HuH-7 (cell line): ENCODE data around the gene P2RY8.
A peak's percentile ranks its signal among the peaks of the same experiment; 100 is the strongest.
"Not testable (repeated sequence)": the region's sequence is repeated elsewhere in the genome, so short reads cannot be mapped to it uniquely, and the experiment has no call there.

Source experiments
- DNase-seq: peaks from one replicate; pipeline ENCODE4 v3.0.0; 2011; ENCODE audit warnings: low spot score

P2RY8 gene, protein sequence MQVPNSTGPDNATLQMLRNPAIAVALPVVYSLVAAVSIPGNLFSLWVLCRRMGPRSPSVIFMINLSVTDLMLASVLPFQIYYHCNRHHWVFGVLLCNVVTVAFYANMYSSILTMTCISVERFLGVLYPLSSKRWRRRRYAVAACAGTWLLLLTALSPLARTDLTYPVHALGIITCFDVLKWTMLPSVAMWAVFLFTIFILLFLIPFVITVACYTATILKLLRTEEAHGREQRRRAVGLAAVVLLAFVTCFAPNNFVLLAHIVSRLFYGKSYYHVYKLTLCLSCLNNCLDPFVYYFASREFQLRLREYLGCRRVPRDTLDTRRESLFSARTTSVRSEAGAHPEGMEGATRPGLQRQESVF

DNA sequence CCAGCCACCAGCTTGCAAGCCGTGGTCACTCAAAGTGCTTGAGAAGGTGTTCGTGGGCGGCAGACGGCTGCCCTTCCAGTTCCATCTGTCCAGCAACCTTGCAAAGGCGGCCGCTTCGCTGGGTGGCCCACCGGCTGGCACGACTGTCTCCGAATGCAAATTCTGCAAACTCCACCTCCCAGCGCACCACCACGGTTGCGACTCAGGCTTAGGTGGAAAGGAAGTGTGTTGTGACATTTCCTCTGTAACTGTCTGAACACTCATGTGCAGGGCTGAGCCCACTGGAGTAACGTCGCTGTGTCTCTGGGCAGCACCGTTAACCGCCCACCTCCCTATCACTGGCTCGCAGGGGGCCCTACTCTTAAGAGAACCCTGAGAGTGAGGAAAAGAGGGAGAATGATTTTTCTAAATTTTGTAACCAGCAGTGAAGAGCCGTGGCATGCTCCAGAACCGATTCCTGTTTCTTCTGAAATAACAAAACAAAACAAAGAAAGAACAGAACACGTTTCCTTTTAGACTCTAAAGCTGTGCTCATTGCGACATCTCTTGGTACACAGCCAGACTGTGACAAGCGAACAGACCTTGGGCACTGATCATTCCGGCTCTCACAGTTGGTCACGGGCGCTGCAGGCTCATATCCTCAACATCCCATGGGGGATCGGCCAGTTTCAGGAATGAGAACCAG lies at the start of gene P2RY8:
Gene P2RY8 (minus strand): TSS at position 155 of the 685 bp plus-strand sequence. CDS start 70,627 bp downstream, outside the sequence.
- DNase-seq = no peak

DNA sequence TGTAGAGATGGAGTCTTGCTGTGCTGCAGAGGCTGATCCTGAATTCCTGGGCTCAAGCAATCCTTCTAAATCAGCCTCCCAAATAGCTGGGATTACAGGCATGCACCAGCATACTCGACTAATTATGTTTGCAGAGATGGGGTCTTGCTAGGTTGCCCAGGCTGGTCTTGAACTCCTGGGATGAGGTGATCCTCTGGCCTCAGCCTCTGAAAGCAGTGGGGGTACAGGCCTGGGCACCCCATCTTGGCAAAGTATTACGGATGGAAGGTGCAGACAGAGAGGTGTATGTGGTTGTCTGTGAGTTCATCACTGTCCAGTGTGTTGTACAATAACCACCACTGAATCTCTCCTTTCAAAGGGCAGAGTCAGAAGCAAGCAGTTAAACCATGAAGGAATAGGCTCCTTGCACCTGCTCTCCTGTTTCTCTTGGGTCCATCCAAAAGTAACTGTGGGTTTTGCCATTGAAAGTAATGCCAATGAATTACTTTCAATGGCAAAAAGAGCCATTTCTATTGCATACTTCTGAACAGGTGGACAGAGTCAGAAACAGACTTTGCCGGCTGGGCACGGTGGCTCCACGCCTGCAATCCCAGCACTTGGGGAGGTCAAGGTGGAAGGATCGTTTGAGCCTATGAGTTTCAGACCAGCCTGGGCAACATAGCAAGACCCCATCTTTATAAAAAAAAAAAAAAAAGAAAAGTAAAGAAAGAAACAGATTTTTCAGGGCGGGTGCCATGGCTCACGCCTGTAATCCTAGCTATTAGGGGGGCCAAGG lies 47.4 kb upstream of the P2RY8 start:
- no peak for DNase-seq

DNA sequence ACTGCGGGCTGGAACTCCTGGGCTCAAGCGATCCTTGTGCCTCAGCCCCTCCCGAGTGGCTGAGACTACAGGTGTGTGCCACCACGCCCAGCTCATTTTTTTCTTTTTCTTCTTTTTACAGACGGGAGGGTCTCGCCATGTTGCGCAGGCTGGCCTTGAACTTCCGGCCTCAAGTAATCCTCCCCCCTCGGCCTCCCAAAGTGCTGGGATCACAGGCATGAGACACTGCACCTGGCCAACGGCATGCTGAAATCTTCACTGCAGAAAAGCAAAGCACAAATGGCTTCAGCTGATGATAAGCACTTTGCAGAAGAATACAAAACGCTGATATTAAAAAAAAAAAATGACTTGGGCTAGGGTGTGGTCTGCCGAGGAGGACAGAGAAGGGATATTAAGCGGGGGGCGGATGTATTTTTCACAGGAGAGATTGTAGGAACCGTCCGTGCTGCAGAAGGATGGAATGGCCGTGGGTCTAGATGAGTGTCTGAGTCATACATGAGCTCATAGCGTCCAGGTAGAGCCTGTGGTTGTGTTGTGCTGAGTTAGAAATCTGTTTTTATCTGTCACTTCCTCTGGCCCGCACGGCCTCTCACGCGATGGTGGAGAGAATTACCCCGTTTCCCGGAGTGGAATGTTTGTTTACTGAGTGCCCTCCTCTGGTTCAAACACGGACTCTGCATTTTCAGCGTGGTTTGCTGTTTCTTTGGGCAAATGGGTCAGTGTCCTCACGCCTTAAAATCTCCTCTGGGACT lies 45.9 kb upstream of the P2RY8 start:
- peak; percentile 17 for DNase-seq

DNA sequence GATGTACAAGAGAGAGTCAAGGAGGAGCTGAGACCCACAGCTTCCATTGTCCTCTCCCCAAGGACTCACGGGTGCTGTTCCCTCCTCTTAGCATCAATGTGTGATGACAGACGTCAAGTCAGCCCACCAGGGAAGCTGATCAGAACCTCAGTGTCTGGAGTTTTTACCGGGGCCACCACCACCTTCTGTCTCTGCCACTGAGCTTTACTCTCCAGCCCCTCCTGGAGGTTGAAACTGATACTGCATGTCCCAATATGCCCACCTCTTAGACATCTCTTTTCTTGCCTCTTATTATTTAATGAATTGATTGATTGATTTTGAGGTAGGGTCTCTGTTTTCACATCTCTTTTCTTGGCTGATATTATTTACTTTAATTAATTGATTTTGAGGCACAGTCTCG lies 44.1 kb upstream of the P2RY8 start:
- peak; percentile 30 for DNase-seq

DNA sequence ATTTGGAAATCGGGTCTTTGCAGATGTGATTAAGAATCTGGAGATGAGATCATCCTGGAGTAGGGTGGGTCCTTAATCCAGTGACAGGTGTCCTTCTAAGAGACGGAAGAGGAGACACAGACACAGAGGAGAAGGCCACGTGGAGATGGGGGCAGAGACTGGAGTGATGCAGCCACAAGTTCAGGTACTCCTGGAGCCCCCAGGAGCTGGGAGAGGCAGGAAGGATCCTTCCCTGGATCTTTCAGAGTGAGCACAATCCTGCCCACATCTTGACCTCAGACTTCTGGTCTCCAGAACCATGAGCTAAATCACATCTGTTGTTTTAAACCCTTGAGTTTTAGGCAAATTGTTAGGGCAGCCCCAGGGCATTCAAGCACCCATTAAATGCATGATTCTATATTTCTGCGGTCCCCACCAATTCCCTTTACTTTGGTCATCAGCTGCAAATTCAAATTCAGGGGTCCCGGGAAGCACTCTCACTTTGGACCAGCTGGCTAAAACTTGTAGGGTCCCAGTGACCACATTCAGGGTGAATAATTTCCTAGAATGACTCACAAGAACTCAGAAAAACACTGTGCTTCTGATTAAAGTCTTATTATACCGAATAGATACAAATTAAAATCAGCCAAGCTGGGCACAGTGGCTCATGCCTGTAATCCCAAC lies 41.7 kb upstream of the P2RY8 start:
- no peak for DNase-seq

DNA sequence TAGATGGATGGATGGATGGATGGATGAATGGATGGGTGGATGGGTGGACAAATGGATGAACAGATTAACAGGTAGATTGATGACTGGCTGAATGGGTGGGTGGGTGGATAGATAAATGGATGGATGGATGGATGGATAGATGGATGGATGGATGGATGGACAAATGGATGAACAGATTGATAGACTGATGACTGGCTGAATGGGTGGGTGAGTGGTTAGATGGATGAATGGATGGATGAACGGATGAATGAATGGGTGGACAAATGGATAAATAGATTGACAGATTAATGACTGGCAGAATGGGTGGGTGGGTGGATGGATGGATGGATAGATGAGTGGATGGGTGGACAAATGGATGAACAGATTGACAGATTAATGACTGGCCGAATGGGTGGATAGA lies 40.9 kb upstream of the P2RY8 start:
- DNase-seq = no peak

DNA sequence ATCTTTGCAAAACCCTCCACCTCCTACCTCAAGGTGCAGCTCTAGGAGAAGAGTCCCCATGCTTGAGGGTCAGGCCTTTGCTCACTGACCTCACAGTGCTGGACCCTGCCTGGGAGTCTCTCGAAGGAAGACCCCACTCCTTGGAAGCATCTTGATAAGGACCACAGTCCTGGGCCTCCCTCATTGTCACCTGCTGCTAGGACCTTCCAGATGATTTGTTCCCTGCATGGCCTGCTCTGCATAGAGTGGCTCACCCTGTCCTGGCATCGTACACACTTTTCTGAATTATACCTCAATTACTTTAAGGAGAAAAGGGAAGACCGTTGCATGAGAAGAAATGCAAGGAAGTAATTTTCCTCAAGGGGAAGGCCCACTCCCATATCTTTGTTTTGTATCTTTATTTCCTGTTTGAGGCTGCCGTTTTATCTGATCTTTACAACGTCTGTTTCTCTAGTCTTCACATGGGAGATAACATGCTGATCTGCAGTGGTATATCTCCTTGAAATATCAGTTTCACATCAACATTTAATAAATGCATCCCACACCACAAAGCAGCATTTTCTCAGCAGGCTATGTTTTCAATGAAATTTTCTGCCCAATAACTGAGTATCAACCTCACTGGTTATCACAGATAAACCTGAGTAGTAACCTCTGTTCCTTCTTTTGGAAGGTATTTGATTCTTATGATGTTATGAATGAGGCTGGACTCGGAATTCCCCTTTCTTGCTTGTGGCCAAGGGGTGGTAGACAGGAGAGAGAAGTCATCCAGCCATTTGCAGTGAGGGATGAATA lies 39.4 kb upstream of the P2RY8 start:
- DNase-seq = no peak

DNA sequence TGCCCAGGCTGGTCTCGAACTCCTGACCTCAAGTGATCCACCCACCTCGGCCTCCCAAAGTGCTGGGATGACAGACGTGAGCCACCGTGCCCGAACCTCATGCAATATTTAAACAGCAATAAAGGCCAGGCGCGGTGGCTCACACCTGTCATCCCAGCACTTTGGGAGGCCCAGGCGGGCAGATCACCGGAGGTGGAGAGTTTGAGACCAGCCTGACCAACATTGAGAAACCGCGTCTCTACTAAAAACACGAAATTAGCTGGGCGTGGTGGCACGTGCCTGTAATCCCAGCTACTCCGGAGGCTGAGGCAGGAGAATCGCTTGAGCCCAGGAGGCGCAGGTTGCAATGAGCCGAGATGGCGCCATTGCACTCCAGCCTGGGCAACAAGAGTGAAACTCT lies 37.2 kb upstream of the P2RY8 start:
- DNase-seq = not testable (repeated sequence)

DNA sequence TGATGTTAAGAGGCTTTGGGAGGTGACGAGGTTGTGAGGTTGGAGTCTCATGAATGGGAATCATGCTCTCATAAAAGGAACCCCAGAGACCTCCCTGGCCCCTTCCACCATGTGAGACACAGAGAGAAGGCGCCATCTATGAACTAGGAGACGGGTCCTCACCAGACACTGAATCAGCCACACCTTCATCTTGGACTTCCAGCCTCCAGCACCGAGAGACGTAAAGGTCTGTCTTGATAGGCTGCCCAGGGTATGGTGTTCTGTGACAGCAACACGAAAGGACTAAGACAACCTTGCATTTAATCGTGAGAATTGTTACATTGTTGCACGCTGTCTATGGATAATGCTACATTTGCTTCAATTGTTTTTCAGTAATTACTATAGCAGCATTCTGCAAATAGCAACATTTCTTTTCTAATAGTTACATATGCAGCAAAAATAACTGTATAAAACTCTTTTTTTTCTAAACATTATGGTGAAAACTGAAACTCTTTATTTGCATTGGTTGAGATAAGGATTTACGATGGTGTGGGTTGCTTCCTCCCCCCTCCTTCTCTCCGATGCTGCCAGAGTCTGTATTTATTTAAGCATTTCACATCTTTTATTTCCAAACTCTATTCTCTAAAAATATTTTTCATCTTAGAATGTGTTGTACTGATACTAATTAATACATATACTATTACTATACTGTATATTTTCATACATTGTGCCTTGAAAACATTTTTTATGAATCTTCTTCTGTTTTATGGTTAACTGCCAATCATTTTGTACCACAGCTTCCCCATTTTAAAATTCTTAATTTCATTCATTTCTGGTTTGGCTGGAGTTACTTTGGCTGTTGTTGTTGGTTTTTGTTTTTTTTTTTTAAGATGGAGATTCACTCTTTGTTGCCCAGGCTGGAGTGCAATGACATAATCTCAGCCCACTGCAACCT lies 28.0 kb upstream of the P2RY8 start:
- DNase-seq = no peak

DNA sequence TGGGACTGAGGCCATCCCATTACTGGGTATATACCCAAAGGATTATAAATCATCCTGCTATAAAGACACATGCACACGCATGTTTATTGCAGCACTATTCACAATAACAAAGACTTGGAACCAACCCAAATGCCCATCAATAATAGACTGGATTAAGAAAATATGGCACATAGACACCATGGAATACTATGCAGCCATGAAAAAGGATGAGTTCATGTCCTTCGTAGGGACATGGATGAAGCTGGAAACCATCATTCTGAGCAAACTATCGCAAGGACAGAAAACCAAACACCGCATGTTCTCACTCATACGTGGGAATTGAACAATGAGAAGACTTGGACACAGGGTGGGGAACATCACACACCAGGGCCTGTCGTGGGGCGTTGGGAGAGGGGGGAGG lies 27.1 kb upstream of the P2RY8 start:
- DNase-seq = not testable (repeated sequence)

DNA sequence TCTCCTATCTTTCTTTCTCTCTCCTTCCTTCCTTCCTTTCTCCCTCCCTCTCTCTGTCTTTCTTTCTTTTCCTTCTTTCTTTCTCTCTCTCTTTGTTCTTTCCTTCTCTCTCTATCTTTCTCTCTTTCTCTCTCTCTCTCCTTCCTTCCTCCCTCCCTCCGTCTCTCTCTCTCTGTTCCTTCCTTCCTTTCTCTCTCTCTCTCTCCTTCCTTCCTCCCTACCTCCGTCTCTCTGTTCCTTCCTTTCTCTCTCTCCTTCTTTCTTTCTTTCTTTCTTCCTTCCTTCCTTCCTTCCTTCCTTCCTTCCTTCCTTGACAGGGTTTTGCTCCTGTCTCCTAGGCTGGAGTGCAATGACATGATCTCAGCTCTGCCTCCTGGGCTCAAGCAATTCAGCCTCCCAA lies 24.2 kb upstream of the P2RY8 start:
- DNase-seq = no peak

DNA sequence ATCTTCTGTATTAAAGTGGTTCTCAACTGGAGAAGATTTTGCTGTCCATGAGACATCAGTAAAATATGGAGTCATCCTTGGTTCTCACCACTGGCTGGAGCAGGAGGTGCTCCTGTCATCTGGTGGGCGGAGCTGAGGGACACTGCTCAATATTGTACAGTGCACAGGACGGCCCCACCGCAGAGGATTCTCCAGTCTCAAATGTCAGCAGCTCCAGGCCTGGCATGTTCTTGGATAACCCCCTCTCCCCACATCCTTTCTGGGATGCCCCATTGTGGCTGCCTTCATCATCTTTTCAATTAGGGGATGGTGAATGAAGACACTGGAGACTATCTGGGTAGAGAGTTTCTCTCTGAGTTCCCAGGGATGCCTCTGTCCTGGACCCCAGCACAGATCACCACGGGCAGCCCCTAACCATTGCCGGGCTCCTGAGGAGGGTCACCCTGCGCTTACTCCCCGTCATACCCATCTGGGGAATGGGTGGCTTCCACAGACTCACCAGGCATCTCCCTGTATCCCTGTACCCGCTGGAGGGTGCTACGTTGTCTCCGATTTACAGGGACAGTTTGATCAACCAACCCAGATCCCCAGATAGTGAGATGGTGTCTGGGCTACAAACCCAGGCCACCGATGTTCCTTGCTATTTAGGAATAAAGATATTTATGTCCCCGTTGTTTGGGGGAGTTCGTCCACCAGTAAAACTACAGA lies 21.9 kb upstream of the P2RY8 start:
- no peak for DNase-seq

DNA sequence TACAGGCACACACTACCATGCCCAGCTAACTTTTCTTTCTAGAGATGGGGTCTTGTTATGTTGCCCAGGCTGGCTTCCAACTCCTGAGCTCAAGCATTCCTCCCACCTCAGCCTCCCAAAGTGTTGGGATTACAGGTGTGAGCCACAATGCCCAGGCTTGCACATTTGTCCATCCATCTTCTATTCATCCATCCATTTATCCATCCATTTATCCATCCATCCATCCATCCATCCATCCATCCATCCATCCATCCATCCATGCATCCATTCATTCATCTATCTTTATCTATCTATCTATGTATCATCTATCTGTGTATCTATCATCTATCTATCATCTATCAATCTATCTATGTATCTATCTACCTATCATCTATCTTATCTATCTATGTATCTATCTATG lies 20.5 kb upstream of the P2RY8 start:
- not testable (repeated sequence) for DNase-seq

DNA sequence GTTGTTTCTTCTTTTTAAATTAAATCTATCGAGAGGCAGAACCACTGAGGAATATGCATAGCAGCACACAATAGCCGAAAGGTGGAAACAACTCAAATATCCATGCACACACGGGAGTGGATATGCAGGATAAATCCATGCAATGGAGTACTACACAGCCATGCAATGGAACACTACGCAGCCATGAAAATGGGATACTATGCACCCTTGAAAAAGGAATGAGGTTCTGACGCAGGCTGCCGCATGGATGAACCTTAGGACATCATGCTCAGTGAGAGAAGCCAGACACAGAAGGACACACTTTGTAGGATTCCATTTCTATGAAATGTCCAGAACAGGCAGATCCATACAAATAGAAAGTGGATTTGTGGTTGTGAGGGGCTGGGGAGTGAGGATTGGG lies 18.4 kb upstream of the P2RY8 start:
- DNase-seq = no peak

DNA sequence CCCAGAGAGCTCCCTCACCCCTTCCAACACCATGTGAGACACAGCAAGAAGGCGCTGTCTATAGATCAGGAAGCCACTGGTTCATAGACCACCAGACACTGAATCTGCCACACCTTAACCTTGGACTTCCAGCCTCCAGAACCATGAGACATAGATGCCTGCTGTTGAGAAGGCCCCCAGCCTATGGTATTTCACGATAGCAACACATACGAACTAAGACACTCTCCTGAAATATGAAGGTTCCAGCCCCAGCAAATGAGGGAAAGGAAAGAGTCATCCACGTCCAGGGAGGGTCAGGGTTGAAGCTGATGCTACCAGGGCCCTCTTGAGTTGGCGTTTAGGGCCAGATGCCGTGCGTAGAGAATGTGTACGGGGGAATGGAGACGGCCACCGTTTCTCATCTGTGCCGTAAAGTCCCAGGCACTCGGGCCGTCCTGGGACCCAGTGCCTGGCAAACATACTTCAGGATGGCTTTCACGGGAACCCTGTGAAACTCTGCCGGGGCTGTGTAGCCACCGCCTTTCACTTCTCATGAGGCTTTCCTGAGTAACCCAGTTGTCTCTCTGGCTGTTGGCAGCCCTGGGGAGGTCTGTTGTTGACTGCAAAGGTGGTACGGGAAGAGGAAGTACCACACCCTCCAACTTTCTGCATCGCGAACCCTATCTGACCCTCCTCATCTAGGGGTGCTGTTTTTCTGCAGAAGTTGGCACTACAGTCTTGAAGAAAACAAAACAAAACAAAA lies 17.7 kb upstream of the P2RY8 start:
- DNase-seq = no peak

DNA sequence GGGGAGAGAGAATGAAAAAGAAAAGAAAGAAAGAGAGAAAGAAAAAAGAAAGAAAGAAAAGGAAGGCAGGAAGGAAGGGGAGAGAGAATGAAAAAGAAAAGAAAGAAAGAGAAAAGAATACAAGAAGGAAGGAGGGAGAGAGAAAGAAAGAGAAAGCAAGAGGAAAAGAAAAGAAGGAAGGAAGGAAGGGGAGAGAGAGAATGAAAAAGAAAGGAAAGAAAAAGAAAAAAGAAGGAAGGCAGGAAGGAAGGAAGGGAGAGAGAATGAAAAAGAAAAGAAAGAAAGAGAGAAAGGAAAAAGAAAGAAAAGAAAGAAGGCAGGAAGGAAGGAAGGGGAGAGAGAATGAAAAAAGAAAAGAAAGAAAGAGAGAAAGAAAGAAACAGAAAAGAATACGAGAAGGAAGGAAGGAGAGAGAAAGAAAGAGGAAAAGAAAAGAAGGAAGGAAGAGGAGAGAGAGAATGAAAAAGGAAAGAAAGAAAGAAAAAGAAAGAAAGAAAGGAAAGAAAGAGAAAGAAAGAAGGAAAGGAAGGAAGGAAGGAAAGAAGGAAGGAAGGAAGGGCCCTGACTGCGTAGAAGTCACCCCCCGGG lies 15.1 kb upstream of the P2RY8 start:
- no peak for DNase-seq

DNA sequence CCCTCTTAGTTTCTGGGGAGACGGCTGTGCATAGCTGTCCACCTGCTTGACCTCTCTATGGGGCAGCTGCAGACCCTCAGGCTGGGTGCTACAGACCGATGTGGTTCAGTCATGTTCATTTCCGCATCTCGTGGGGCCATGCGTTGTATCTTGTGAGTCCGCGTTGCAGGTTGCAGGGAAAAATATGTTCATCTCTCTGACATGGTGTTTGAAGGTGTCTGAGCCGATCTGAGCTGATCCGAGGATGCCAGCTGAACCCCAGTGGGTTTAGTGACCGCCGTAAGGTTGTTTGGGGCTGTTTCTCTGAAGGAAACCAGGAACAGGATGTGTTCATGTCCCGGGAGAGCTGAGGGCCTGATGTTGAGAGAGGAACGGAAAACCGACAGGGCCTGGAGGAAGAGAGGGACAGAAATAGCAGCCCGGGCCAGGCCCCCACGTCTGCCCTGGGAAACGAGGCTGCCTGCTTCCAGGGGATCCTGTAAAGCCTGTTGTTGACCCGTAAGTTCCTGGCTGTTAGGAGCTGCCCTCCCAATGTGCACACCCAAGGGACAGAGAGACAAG lies 9.8 kb upstream of the P2RY8 start:
- DNase-seq = no peak
